ENCODE measurements around the gene ZPBP2.

ZPBP2 gene

DNA sequence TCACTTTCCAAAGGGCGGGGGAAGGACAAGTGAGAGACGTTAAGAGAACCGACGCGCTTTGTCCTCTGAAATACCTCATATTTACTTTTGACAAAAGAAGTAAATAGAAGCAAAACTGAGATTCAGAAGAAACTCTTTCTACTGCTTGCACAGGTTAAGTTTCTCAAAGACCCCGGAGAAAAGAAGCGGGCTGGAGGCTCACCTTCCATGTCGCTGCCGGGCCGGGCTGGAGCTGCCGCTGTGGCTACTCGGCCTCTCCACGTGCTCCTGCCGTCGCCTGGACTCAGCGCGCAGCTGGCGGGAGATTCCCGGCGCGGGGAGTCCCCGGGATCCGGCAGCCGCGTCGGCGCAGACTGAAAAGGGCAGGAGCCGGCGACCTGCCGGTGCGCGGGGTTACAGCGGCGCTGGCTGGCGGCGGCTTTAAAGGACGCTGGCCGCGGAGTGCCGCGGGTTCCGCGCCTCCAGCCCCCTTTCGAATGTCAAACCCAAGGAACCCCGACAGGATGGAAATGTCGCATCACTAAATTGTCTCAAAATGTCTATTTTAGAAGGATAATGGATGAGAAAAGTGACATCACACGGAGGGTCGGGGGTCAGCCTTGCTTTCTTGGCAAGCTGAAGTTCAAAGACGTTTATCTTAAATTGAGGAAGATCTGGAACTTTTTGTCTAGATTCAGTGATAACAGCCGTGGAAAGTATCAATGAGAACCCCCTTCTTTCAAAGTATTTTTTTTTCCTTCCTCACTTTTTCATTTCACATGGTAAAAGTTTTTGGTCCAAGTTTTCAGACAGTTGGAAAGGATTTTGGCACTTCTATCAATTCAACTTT is 3.9 kb upstream of the ZPBP2 start, which contains the start of gene IKZF3 (continued):
- TF ChIP-seq ZBTB1 (tag by site-specific recombination; IDR thresholded peaks at IDR 0.05) (no peak), ZXDB (tag by site-specific recombination; IDR thresholded peaks at IDR 0.05) (0 out of 2 replicates have a peak, but pooled peaks have one; percentile 38), SP2 (tag by site-specific recombination; IDR thresholded peaks at IDR 0.05) (no peak), ZNF394 (tag by site-specific recombination; IDR thresholded peaks at IDR 0.05; ENCODE audit: borderline replicate concordance) (no peak; the same call in 1 of the 2 replicates), ZFP37 (tag by site-specific recombination; IDR thresholded peaks at IDR 0.05) (no peak), ZNF692 (tag by site-specific recombination; IDR thresholded peaks at IDR 0.05) (peak; percentile 90), ZNF701 (tag by site-specific recombination; IDR thresholded peaks at IDR 0.05) (no peak), ZNF214 (tag by site-specific recombination; IDR thresholded peaks at IDR 0.05; ENCODE audit: borderline replicate concordance) (no peak), AEBP2 (tag by site-specific recombination; IDR thresholded peaks at IDR 0.05; ENCODE audit: borderline replicate concordance) (no peak), ZNF221 (tag by site-specific recombination; IDR thresholded peaks at IDR 0.05; ENCODE audit: borderline replicate concordance) (no peak), ZNF791 (tag by site-specific recombination; IDR thresholded peaks at IDR 0.05) (no peak), MYNN (tag by site-specific recombination; IDR thresholded peaks at IDR 0.05; ENCODE audit: borderline replicate concordance) (no peak), ZNF488 (tag by site-specific recombination; IDR thresholded peaks at IDR 0.05) (no peak), ZNF350 (tag by site-specific recombination; IDR thresholded peaks at IDR 0.05) (no peak), ZNF114 (tag by site-specific recombination; IDR thresholded peaks at IDR 0.05) (no peak), ZNF776 (tag by site-specific recombination; IDR thresholded peaks at IDR 0.05; ENCODE audit: borderline replicate concordance) (no peak), ZSCAN4 (tag by site-specific recombination; IDR thresholded peaks at IDR 0.05) (no peak), ZNF175 (tag by site-specific recombination; IDR thresholded peaks at IDR 0.05) (no peak), BCL11A (tag by site-specific recombination; IDR thresholded peaks at IDR 0.05; ENCODE audit: low read depth) (peak; percentile 44), ZNF280C (tag by site-specific recombination; IDR thresholded peaks at IDR 0.05) (no peak), INSM2 (tag by site-specific recombination; IDR thresholded peaks at IDR 0.05) (no peak), YY1 (tag by site-specific recombination; IDR thresholded peaks at IDR 0.05) (no peak), ZNF354C (tag by site-specific recombination; IDR thresholded peaks at IDR 0.05; ENCODE audit: borderline replicate concordance, low read depth) (no peak), BCL6B (tag by site-specific recombination; IDR thresholded peaks at IDR 0.05) (no peak), ZBTB8A (tag by site-specific recombination; IDR thresholded peaks at IDR 0.05) (no peak)
- TF ChIP-seq, protein P1, sequence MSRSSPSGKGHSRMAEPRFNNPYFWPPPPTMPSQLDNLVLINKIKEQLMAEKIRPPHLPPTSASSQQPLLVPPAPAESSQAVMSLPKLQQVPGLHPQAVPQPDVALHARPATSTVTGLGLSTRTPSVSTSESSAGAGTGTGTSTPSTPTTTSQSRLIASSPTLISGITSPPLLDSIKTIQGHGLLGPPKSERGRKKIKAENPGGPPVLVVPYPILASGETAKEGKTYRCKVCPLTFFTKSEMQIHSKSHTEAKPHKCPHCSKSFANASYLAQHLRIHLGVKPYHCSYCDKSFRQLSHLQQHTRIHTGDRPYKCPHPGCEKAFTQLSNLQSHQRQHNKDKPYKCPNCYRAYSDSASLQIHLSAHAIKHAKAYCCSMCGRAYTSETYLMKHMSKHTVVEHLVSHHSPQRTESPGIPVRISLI (tag by site-specific recombination; IDR thresholded peaks at IDR 0.05): no peak
